Omental fat pad (tissue), 4 donors: ENCODE measurements around the gene CD84. TPM values are rescaled to one million over a fixed set of nuclear protein-coding genes. Genes with fewer than 3 reads are reported as not detected.

Experiments
- ATAC-seq: fragments of 150-250 bp; one replicate; pipeline ENCODE4 v1.9.1; 2016; ENCODE audit warnings: mild to moderate bottlenecking, moderate library complexity; ENCODE audit not compliant: low FRiP score
- DNase-seq: peaks from one replicate; pipeline ENCODE4 v3.0.0-alpha.2; 2019; ENCODE audit warnings: low spot score
- total RNA-seq, 4 donors: library from RNA; depleted of rRNA; stranded (reverse); fragments of >200 nt; gene quantifications; one replicate each; pipeline ENCODE4 v1.1.0, GENCODE V29; 2016
- TF ChIP-seq, protein P1 (sequence below), 3 donors: fragments of 450-650 bp; IDR thresholded peaks; one replicate each; pipeline ENCODE4 v1.5.1; 2016 to 2017; ENCODE audit warnings: antibody characterized with exemption in 3 of 3, mild to moderate bottlenecking in 3 of 3, moderate library complexity in 2 of 3

Gene CD84
- total RNA-seq, 4 donors from 2014 or later, result 10.6 to 33.4 (median 13.8) TPM

DNA sequence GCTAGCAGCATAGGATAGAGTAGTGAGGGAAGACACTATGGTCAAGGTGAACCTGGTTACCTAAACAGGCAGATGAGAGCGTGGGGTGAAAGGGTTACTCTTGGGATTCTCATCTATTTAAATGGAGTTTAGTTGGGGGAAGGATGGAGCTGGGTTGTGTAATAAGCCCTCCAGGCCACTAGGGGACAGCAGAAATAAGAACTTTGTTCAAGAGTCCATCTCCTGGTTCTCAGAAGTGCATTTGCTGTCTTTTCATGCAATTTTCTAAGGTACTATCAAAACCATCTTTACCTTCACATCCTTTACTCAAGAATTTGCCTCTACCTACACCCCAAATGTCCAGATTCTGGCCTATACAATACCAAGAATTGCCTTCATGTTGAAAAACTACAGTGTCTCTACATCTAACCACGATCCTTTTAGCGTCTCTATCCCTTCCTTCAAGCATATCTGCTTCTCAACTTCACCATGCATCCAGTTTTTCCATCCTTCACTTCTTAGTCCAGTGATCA, 39.5 kb upstream of the CD84 start:
- DNase-seq, result no peak
- no peak for ATAC-seq
- TF ChIP-seq, protein P1, sequence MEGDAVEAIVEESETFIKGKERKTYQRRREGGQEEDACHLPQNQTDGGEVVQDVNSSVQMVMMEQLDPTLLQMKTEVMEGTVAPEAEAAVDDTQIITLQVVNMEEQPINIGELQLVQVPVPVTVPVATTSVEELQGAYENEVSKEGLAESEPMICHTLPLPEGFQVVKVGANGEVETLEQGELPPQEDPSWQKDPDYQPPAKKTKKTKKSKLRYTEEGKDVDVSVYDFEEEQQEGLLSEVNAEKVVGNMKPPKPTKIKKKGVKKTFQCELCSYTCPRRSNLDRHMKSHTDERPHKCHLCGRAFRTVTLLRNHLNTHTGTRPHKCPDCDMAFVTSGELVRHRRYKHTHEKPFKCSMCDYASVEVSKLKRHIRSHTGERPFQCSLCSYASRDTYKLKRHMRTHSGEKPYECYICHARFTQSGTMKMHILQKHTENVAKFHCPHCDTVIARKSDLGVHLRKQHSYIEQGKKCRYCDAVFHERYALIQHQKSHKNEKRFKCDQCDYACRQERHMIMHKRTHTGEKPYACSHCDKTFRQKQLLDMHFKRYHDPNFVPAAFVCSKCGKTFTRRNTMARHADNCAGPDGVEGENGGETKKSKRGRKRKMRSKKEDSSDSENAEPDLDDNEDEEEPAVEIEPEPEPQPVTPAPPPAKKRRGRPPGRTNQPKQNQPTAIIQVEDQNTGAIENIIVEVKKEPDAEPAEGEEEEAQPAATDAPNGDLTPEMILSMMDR (IDR thresholded peaks at IDR 0.05), result no peak

DNA sequence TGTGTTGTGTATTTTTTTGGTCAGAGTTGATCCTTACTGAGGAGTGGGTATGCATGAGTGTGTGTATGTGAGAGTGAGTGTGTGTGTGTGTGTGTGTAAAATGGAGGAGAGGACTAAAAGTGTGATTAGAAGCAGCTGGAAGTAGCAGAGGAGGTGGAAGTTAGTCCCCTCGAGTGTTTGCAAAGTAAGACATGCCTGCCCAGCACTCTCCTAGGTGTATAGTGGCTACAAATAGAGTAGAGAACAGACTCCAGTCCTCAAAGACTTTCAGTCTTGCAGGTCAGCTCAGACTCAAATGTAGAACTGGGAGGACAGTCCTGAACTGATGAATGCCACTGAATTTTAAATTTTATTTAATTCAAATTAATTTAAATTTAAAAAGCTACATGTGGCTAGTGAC, 39.0 kb upstream of the CD84 start:
- TF ChIP-seq, protein P1 (IDR thresholded peaks at IDR 0.05), result no peak
- no peak for DNase-seq
- ATAC-seq, result no peak

DNA sequence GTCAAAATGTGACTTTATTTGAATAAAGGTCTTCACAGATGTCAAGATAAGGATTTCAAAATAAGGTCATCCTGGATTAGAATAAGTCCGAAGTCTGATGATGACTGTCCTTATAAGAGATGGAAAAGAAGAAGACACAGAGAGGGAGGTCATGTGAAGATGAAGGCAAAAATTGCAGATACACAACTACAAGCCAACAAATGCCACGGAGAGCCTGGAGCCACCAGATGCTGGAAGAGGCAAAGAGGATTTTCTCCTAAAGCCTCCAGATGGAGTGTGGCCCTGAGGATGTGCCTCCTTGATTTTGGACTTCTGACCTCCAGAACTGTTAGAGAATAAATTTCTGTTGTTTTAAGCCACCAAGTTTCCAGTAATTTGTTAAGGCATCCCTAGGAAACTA, 36.4 kb upstream of the CD84 start:
- DNase-seq (no peak), ATAC-seq (no peak)
- TF ChIP-seq, protein P1 (IDR thresholded peaks at IDR 0.05), result no peak

DNA sequence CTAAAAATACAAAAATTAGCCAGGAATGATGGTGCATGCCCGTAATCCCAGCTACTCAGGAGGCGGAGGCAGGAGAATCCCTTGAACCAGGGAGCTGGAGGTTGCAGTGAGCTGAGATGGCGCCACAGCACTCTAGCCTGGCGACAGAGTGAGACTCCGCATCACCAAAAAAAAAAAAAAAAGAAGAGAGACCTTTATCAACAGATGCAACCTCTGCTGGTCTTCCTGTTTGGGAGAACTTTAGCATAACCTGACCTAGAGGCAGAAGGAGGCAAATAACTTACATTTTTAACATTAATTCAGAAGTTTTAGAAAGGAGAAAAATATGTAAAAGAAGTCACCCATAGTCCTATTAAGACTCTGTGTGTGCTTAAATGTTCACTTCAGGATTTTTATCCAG, 35.1 kb upstream of the CD84 start:
- no peak for ATAC-seq

DNA sequence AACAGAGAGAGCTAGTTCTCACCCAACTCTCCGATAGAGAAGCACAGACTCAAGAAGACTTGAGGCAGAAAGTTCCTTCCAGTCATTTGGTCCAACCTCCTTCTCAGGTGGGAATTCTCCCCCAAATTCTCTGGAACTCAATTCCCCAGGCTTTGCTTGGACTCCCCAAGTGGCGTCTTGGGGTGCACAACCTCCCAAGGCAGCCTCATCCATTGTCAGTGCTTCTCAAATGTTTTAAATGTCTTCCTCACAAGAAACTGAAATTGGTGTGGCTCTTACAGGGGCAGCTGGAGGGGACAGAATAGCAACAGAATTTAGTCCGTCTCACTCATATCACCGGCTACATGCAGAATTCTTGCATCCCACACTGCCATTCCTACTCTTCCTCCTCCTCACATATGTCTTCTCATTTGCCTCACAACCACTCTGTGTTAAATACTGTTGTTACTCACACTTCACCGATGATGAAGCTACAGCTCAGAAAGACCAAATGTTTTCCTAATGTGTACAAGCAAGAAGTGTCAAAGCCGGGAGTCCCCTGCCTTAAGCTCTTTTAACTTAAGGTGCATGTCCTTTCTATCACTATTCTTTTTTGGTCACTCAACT, 33.4 kb upstream of the CD84 start:
- DNase-seq, result no peak
- TF ChIP-seq, protein P1 (IDR thresholded peaks at IDR 0.05), result no peak
- no peak for ATAC-seq

More for the DNA sequence above, 35.1 kb upstream of the CD84 start:
- TF ChIP-seq, protein P1 (IDR thresholded peaks at IDR 0.05), result no peak
- no peak for DNase-seq

DNA sequence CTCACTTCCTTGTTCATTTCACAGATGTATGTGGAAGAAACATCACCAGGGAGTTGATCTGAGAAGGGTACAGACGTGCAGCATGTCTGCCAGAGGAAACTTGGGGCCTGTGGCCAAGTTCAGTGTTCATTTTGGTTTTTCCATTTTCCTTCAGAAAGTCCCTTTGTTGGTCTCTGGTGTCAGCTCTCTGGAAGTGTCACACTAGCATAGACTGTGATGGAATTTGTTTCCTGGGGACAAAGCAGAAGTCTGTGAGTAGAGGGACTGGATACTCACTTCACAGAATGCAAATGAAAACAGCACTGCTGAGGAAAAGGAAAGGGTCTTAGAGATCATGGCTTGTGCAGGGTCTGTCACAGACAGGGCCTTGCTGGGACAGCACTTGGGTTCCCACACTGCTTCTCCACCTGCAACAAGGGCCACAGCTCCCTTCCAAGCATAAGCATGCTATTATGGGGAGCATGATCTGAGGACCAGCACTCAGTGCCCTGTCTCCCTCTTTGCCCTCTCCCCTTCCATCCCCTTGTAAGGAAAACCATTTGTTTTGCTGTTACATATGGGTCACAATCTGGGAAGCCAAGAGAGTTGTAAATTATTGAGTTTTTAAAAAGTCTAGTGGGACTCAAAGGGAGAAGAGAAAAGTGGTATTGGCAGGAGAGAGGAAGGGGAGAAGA, 31.4 kb upstream of the CD84 start:
- ATAC-seq, result no peak

More for the DNA sequence above, 31.4 kb upstream of the CD84 start:
- DNase-seq, result no peak
- TF ChIP-seq, protein P1 (IDR thresholded peaks at IDR 0.05), result no peak
